Measurements from ENCODE around the gene KCNAB1. TPM values are rescaled to one million over a fixed set of nuclear protein-coding genes. Genes with fewer than 3 reads are reported as not detected.
"Not testable (repeated sequence)": the region's sequence is repeated elsewhere in the genome, so short reads cannot be mapped to it uniquely, and the experiment has no call there.

Gene KCNAB1
- total RNA-seq, 1 donor from 2014 or later: 2.1 TPM

GRCh38 chr3:156184156-156184555, 63.8 kb downstream of the KCNAB1 start:
- Mint-ChIP-seq H3K27ac (no peak overlapping the region), H3K36me3 (ENCODE audit: insufficient read depth) (no peaks in the 10 kb centered on the region), H3K9me3 (ENCODE audit: low read depth) (no peaks in the 10 kb centered on the region), H3K27me3 (peaks cover 14% of the 10 kb centered on the region), H3K4me1 (ENCODE audit: low read depth) (no peaks in the 10 kb centered on the region), H3K4me3 (ENCODE audit: low read depth) (no peak overlapping the region)
- TF ChIP-seq CTCF (IDR thresholded peaks at IDR 0.05; ENCODE audit: unreplicated experiment): no peak
- no peak for DNase-seq (ENCODE audit: low spot score, unreplicated experiment)

- no peak for DNase-seq (ENCODE audit: low spot score, unreplicated experiment)
- no peak for TF ChIP-seq CTCF (IDR thresholded peaks at IDR 0.05; ENCODE audit: unreplicated experiment)
- Mint-ChIP-seq H3K27ac (no peak overlapping the region), H3K4me1 (ENCODE audit: low read depth) (no peaks in the 10 kb centered on the region), H3K9me3 (ENCODE audit: low read depth) (no peaks in the 10 kb centered on the region), H3K27me3 (peaks cover 14% of the 10 kb centered on the region), H3K4me3 (ENCODE audit: low read depth) (no peak overlapping the region), H3K36me3 (ENCODE audit: insufficient read depth) (no peaks in the 10 kb centered on the region)
Measured at GRCh38 chr3:156187146-156187769, 66.9 kb downstream of the KCNAB1 start.

GRCh38 chr3:156188757-156189156, 68.4 kb downstream of the KCNAB1 start:
- Mint-ChIP-seq H3K27me3 (peaks cover 12% of the 10 kb centered on the region), H3K27ac (no peak overlapping the region), H3K36me3 (ENCODE audit: insufficient read depth) (no peaks in the 10 kb centered on the region), H3K9me3 (ENCODE audit: low read depth) (no peaks in the 10 kb centered on the region), H3K4me3 (ENCODE audit: low read depth) (no peak overlapping the region), H3K4me1 (ENCODE audit: low read depth) (no peaks in the 10 kb centered on the region)
- TF ChIP-seq CTCF (IDR thresholded peaks at IDR 0.05; ENCODE audit: unreplicated experiment): no peak
- DNase-seq (ENCODE audit: low spot score, unreplicated experiment): no peak

- H3K9me3 Mint-ChIP-seq (ENCODE audit: low read depth): no peaks in the 10 kb centered on the region
- H3K27me3 Mint-ChIP-seq: peaks cover 8% of the 10 kb centered on the region
- no peaks in the 10 kb centered on the region for H3K4me1 Mint-ChIP-seq (ENCODE audit: low read depth)
- TF ChIP-seq CTCF (IDR thresholded peaks at IDR 0.05; ENCODE audit: unreplicated experiment): no peak
- H3K4me3 Mint-ChIP-seq (ENCODE audit: low read depth): no peak overlapping the region
- no peaks in the 10 kb centered on the region for H3K36me3 Mint-ChIP-seq (ENCODE audit: insufficient read depth)
- H3K27ac Mint-ChIP-seq: no peak overlapping the region
- no peak for DNase-seq (ENCODE audit: low spot score, unreplicated experiment)
Measured at GRCh38 chr3:156189927-156190326, 69.5 kb downstream of the KCNAB1 start.

GRCh38 chr3:156194945-156195344, 74.6 kb downstream of the KCNAB1 start:
- H3K4me1 Mint-ChIP-seq (ENCODE audit: low read depth); DNase-seq (ENCODE audit: low spot score, unreplicated experiment); H3K27me3 Mint-ChIP-seq; H3K4me3 Mint-ChIP-seq (ENCODE audit: low read depth); H3K36me3 Mint-ChIP-seq (ENCODE audit: insufficient read depth); H3K27ac Mint-ChIP-seq: not testable (repeated sequence)
- peaks cover 15% of the 10 kb centered on the region for H3K9me3 Mint-ChIP-seq (ENCODE audit: low read depth)

GRCh38 chr3:156197152-156197551, 76.8 kb downstream of the KCNAB1 start:
- not testable (repeated sequence) for H3K4me1 Mint-ChIP-seq (ENCODE audit: low read depth); H3K27ac Mint-ChIP-seq; H3K27me3 Mint-ChIP-seq; DNase-seq (ENCODE audit: low spot score, unreplicated experiment); H3K4me3 Mint-ChIP-seq (ENCODE audit: low read depth); H3K36me3 Mint-ChIP-seq (ENCODE audit: insufficient read depth)
- H3K9me3 Mint-ChIP-seq (ENCODE audit: low read depth): peaks cover 15% of the 10 kb centered on the region

Measured in progenitor cell of endocrine pancreas (in vitro differentiated cells).